GM12874 (cell line): Measurements from ENCODE around the gene FRMD4A.

Experiments
- CTCF ChIP-seq: IDR thresholded peaks from 2 replicates; pipeline ENCODE4 v1.5.1; 2011; ENCODE audit warnings: low read depth, mild to moderate bottlenecking, control low read depth, low read length, moderate library complexity; ENCODE audit not compliant: insufficient read depth

The FRMD4A gene

GRCh38 chr10:14141283-14141682, 189.4 kb downstream of the FRMD4A start:
- TF ChIP-seq CTCF, result no peak

GRCh38 chr10:14137391-14137790, 193.3 kb downstream of the FRMD4A start:
- no peak for TF ChIP-seq CTCF

GRCh38 chr10:14134275-14134674, 196.4 kb downstream of the FRMD4A start:
- no peak for TF ChIP-seq CTCF

GRCh38 chr10:14131261-14131960, 199.3 kb downstream of the FRMD4A start:
- TF ChIP-seq CTCF, result no peak

GRCh38 chr10:14129770-14130169, 201.0 kb downstream of the FRMD4A start:
- TF ChIP-seq CTCF, result no peak

- TF ChIP-seq CTCF, result no peak
Measured at GRCh38 chr10:14128519-14128918, 202.2 kb downstream of the FRMD4A start.

GRCh38 chr10:14126697-14127440, 203.9 kb downstream of the FRMD4A start:
- TF ChIP-seq CTCF, result no peak
